A549 (cell line): ENCODE data around the gene IDH3B. TPM values are rescaled to one million over a fixed set of nuclear protein-coding genes. Genes with fewer than 3 reads are reported as not detected.

ENCODE experiments used
- ATAC-seq, 2 experiments: fragments of 200-7000 bp in 1 of 2; fragments of >200 bp in 1 of 2; cut with Nextera tagmentation in 1 of 2; cut with Tn5 transposase in 1 of 2; 3 replicates each; pipeline versions ENCODE4 v1.8.0 to v1.9.1; 2018 to 2020; ENCODE audit warnings: mild to moderate bottlenecking in 1 of 2, moderate library complexity in 1 of 2
- CTCF ChIA-PET: fragments of 300-600 bp; sonication (Branson Sonifier 250); formaldehyde crosslinking; extraction: SDS; loops from one replicate; lab custom pipeline; 2021; ENCODE audit warnings: antibody characterized with exemption, inconsistent platforms; lab: Yijun Ruan, JAX
- POLR2A ChIA-PET: fragments of 350-600 bp; formaldehyde crosslinking; extraction: SDS; loops from one replicate; lab custom pipeline; 2021; ENCODE audit warnings: antibody characterized with exemption, inconsistent platforms; lab: Yijun Ruan, JAX
- DNase-seq, 2 experiments: peaks; one replicate each; pipeline versions ENCODE4 v3.0.0 to v3.0.0-alpha.2; 2011 to 2016; ENCODE audit warnings: low read depth in 1 of 2, low spot score in 1 of 2
- FAIRE-seq: peaks from 2 replicates; lab custom pipeline; 2011; peaks lifted over from hg19 to GRCh38; lab: Jason Lieb, UNC
- H3K27ac ChIP-seq, 2 experiments: fragments of >200 bp; sonication (Bioruptor Twin); formaldehyde crosslinking; 3 replicates each; pipeline ENCODE4 v1.5.1; 2016 to 2017
- H3K4me1 ChIP-seq: fragments of >200 bp; sonication (Bioruptor Twin); formaldehyde crosslinking; 3 replicates; pipeline ENCODE4 v1.6.1; 2016
- H3K4me2 ChIP-seq: fragments of >200 bp; sonication (Bioruptor Twin); formaldehyde crosslinking; 3 replicates; pipeline ENCODE4 v1.6.1; 2016
- H3K4me3 ChIP-seq: fragments of >200 bp; sonication (Bioruptor Twin); formaldehyde crosslinking; 3 replicates; pipeline ENCODE4 v1.5.1; 2016
- H3K9me3 ChIP-seq: fragments of >200 bp; sonication (Bioruptor Twin); formaldehyde crosslinking; 3 replicates; pipeline ENCODE4 v1.6.1; 2016
- BHLHE40 ChIP-seq: IDR thresholded peaks from 2 replicates; pipeline ENCODE4 v1.6.1; 2012; ENCODE audit warnings: low read depth, low read length, inconsistent platforms
- CBX2 ChIP-seq: fragments of 200-600 bp; sonication (generic); IDR thresholded peaks from 2 replicates; pipeline ENCODE4 v1.6.1; 2016; ENCODE audit warnings: low read depth, mild to moderate bottlenecking, borderline replicate concordance
- CBX8 ChIP-seq: fragments of 200-600 bp; sonication (generic); IDR thresholded peaks from 2 replicates; pipeline ENCODE4 v1.6.1; 2016
- CEBPB ChIP-seq, 2 experiments: fragments of >200 bp in 1 of 2; sonication (Bioruptor Twin) in 1 of 2; formaldehyde crosslinking in 1 of 2; IDR thresholded peaks; 2 replicates each; pipeline ENCODE4 v1.6.1; 2012 to 2016
- CHD2 ChIP-seq: fragments of 150-350 bp; IDR thresholded peaks from 2 replicates; pipeline ENCODE4 v1.6.1; 2014; ENCODE audit warnings: low read length; ENCODE audit not compliant: partially characterized antibody
- EHF ChIP-seq: fragments of 250-450 bp; sonication (Bioruptor Pico); IDR thresholded peaks from 2 replicates; pipeline ENCODE4 v1.5.0; 2020; ENCODE audit warnings: mild to moderate bottlenecking
- FOSB ChIP-seq: fragments of 250-450 bp; sonication (Bioruptor Pico); IDR thresholded peaks from 2 replicates; pipeline ENCODE4 v1.5.0; 2020; ENCODE audit warnings: mild to moderate bottlenecking, moderate library complexity
- FOSL2 ChIP-seq, 2 experiments: fragments of 450-650 bp in 1 of 2; fragments of >200 bp in 1 of 2; sonication (Bioruptor Twin) in 1 of 2; formaldehyde crosslinking; IDR thresholded peaks; 2 replicates each; pipeline versions ENCODE4 v1.5.0 to v1.6.1; 2016 to 2020; ENCODE audit warnings: mild to moderate bottlenecking in 1 of 2, moderate library complexity in 1 of 2
- FOXS1 ChIP-seq: fragments of 250-450 bp; sonication (Bioruptor Pico); IDR thresholded peaks from 2 replicates; pipeline ENCODE4 v1.5.0; 2020; ENCODE audit warnings: mild to moderate bottlenecking, moderate library complexity
- HEYL ChIP-seq: fragments of 250-450 bp; sonication (Bioruptor Pico); IDR thresholded peaks from 2 replicates; pipeline ENCODE4 v1.8.0; 2021; ENCODE audit warnings: mild to moderate bottlenecking, moderate library complexity
- JUN ChIP-seq, 2 experiments: fragments of >200 bp; sonication (Bioruptor Twin); formaldehyde crosslinking; IDR thresholded peaks; 2 replicates in 1 of 2; 3 replicates in 1 of 2; pipeline ENCODE4 v1.6.1; 2016 to 2017
- KDM1A ChIP-seq: fragments of 200-600 bp; sonication (generic); IDR thresholded peaks from 2 replicates; pipeline ENCODE4 v1.6.1; 2016; ENCODE audit warnings: low read depth, mild to moderate bottlenecking
- KDM5A ChIP-seq: fragments of 200-600 bp; sonication (generic); IDR thresholded peaks from 2 replicates; pipeline ENCODE4 v1.6.1; 2016; ENCODE audit warnings: antibody characterized with exemption, mild to moderate bottlenecking
- MYC ChIP-seq: IDR thresholded peaks from 2 replicates; pipeline ENCODE4 v1.6.1; 2012; ENCODE audit warnings: mild to moderate bottlenecking, inconsistent platforms, low read length, improper control_type of control experiment, borderline replicate concordance
- NPAS2 ChIP-seq: fragments of 250-450 bp; sonication (Bioruptor Pico); IDR thresholded peaks from 2 replicates; pipeline ENCODE4 v1.8.0; 2022; ENCODE audit warnings: mild to moderate bottlenecking, moderate library complexity, borderline replicate concordance
- POLR2A ChIP-seq: IDR thresholded peaks from 2 replicates; pipeline ENCODE4 v1.6.1; 2012; ENCODE audit warnings: mild to moderate bottlenecking, low read length
- RAD21 ChIP-seq, 2 experiments: fragments of >200 bp in 1 of 2; sonication (Bioruptor Twin) in 1 of 2; formaldehyde crosslinking in 1 of 2; IDR thresholded peaks in 1 of 2; conservative IDR thresholded peaks in 1 of 2; 2 replicates in 1 of 2; 3 replicates in 1 of 2; pipeline ENCODE4 v1.6.1; 2012 to 2018; ENCODE audit warnings: inconsistent platforms in 1 of 2
- RARB ChIP-seq: fragments of 250-450 bp; sonication (Bioruptor Pico); IDR thresholded peaks from 2 replicates; pipeline ENCODE4 v1.8.0; 2021; ENCODE audit warnings: mild to moderate bottlenecking, moderate library complexity
- RFX5 ChIP-seq: fragments of 450-650 bp; IDR thresholded peaks from 2 replicates; pipeline ENCODE4 v1.7.1; 2014; ENCODE audit warnings: antibody characterized with exemption, mild to moderate bottlenecking, moderate library complexity
- RNF2 ChIP-seq: fragments of 200-600 bp; sonication (generic); IDR thresholded peaks from 2 replicates; pipeline ENCODE4 v1.6.1; 2016; ENCODE audit warnings: low read depth, mild to moderate bottlenecking, antibody characterized with exemption, moderate library complexity, borderline replicate concordance
- SREBF2 ChIP-seq: fragments of 450-650 bp; IDR thresholded peaks from 2 replicates; pipeline ENCODE4 v1.6.1; 2014; ENCODE audit warnings: mild to moderate bottlenecking, moderate library complexity
- TFCP2L1 ChIP-seq: fragments of 250-450 bp; sonication (Bioruptor Pico); IDR thresholded peaks from 2 replicates; pipeline ENCODE4 v1.5.0; 2021; ENCODE audit warnings: mild to moderate bottlenecking
- ZC3H11A ChIP-seq: fragments of 450-650 bp; IDR thresholded peaks from 2 replicates; pipeline ENCODE4 v1.6.1; 2014; ENCODE audit warnings: antibody characterized with exemption, mild to moderate bottlenecking
- ZFP36 ChIP-seq: fragments of 450-650 bp; IDR thresholded peaks from 2 replicates; pipeline ENCODE4 v1.6.1; 2014; ENCODE audit warnings: borderline replicate concordance; ENCODE audit not compliant: partially characterized antibody
- WGBS: methylation state at CpG from one replicate; pipeline ENCODE4 v1.1.6; 2017; ENCODE audit errors: missing lambda C conversion rate; 5-methylcytosine and 5-hydroxymethylcytosine counted together
- polyA plus RNA-seq, 4 experiments: library from polyadenylated mRNA; depleted of rRNA in 3 of 4; stranded (reverse); fragments of >200 nt; fragmentation: RNase III in 1 of 4; extraction: RNeasy Plus Mini Kit Qiagen cat#74134 plus additional on column Dnase treatment in 1 of 4; gene quantifications; 2 replicates in 3 of 4; 3 replicates in 1 of 4; pipeline ENCODE4 v1.2.3, GENCODE V29; 2011 to 2017
- TF ChIP-seq, protein P1 (sequence below): IDR thresholded peaks from 2 replicates; pipeline ENCODE4 v1.6.1; 2012
- TF ChIP-seq, protein P2 (sequence below): fragments of 450-650 bp; IDR thresholded peaks from 2 replicates; pipeline ENCODE4 v1.6.1; 2014; ENCODE audit warnings: antibody characterized with exemption
- TF ChIP-seq, protein P3 (sequence below): fragments of 200-600 bp; sonication (generic); IDR thresholded peaks from 2 replicates; pipeline ENCODE4 v1.6.1; 2016; ENCODE audit warnings: antibody characterized with exemption, mild to moderate bottlenecking, moderate library complexity
- TF ChIP-seq, protein P4 (sequence below): fragments of >200 bp; sonication (Bioruptor Twin); formaldehyde crosslinking; IDR thresholded peaks from 3 replicates; pipeline ENCODE4 v1.6.1; 2016
- TF ChIP-seq, protein P5 (sequence below): fragments of >200 bp; sonication (Bioruptor Twin); formaldehyde crosslinking; IDR thresholded peaks from 2 replicates; pipeline ENCODE4 v1.6.1; 2016
- TF ChIP-seq, protein P6 (sequence below): fragments of 250-450 bp; sonication (Bioruptor Pico); IDR thresholded peaks from 2 replicates; pipeline ENCODE4 v1.5.0; 2021; ENCODE audit warnings: mild to moderate bottlenecking, moderate library complexity, borderline replicate concordance

The IDH3B gene
- polyA plus RNA-seq, 2 of the 4 experiments (the other 2 are of a cell fraction), result 154 to 200 TPM

DNA sequence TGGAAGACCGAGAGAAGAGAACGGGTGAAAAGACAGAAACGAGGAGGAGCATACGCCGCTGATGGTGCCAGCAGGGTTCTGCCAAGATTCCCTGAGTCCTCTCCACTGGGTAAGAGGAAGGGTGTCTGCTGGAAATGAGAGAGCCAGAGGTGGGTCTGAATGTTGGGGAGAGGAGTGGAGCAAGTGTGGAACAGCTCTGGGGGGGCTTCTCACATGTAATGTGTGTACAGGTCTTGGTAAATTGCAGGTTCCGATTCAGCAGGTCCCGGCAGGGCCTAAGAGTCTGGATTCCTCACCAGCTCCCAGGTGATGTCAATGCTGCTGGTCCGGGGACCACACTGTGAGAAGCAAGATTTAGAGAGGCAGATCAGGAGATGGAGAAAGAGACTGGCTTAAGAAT is 27.1 kb upstream of the IDH3B start:
- no peak overlapping the region for H3K27ac ChIP-seq
- ChIA-PET CTCF (interaction anchor here (0.8 to 1.1 kb wide), 4 partner anchors 16 to 318 kb away, joined by 3 to 4 read pairs (median 3); no protein-coding TSS in a partner anchor), POLR2A (no interaction called here)
- H3K4me3 ChIP-seq, result no peak overlapping the region
- H3K4me1 ChIP-seq, result peaks cover 8% of the 10 kb centered on the region; the same call in 1 of the 3 replicates
- FAIRE-seq (no peak), DNase-seq (no peak), ATAC-seq (peak in 1 of 2 experiments; percentile 3; a peak in 1 of 6 replicates)
- no peak overlapping the region for H3K4me2 ChIP-seq
- no peaks in the 10 kb centered on the region for H3K9me3 ChIP-seq
- TF ChIP-seq CEBPB (IDR thresholded peaks at IDR 0.05) (no peak), RFX5 (no peak), TFCP2L1 (no peak), CBX8 (no peak), NPAS2 (CRISPR knock-in tag) (no peak), KDM5A (no peak), FOXS1 (CRISPR knock-in tag) (no peak), RAD21 (conservative IDR thresholded peaks at IDR 0.05 in 1 of 2, IDR thresholded peaks at IDR 0.05 in 1 of 2) (no peak), JUN (IDR thresholded peaks at IDR 0.05) (no peak), ZFP36 (no peak), FOSB (CRISPR knock-in tag) (no peak), KDM1A (no peak), BHLHE40 (no peak), POLR2A (no peak), CBX2 (no peak), SREBF2 (no peak), EHF (CRISPR knock-in tag) (no peak)
- TF ChIP-seq, protein P1, sequence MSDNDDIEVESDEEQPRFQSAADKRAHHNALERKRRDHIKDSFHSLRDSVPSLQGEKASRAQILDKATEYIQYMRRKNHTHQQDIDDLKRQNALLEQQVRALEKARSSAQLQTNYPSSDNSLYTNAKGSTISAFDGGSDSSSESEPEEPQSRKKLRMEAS, result no peak
- TF ChIP-seq, protein P2, sequence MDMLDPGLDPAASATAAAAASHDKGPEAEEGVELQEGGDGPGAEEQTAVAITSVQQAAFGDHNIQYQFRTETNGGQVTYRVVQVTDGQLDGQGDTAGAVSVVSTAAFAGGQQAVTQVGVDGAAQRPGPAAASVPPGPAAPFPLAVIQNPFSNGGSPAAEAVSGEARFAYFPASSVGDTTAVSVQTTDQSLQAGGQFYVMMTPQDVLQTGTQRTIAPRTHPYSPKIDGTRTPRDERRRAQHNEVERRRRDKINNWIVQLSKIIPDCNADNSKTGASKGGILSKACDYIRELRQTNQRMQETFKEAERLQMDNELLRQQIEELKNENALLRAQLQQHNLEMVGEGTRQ, result no peak
- TF ChIP-seq, protein P3, sequence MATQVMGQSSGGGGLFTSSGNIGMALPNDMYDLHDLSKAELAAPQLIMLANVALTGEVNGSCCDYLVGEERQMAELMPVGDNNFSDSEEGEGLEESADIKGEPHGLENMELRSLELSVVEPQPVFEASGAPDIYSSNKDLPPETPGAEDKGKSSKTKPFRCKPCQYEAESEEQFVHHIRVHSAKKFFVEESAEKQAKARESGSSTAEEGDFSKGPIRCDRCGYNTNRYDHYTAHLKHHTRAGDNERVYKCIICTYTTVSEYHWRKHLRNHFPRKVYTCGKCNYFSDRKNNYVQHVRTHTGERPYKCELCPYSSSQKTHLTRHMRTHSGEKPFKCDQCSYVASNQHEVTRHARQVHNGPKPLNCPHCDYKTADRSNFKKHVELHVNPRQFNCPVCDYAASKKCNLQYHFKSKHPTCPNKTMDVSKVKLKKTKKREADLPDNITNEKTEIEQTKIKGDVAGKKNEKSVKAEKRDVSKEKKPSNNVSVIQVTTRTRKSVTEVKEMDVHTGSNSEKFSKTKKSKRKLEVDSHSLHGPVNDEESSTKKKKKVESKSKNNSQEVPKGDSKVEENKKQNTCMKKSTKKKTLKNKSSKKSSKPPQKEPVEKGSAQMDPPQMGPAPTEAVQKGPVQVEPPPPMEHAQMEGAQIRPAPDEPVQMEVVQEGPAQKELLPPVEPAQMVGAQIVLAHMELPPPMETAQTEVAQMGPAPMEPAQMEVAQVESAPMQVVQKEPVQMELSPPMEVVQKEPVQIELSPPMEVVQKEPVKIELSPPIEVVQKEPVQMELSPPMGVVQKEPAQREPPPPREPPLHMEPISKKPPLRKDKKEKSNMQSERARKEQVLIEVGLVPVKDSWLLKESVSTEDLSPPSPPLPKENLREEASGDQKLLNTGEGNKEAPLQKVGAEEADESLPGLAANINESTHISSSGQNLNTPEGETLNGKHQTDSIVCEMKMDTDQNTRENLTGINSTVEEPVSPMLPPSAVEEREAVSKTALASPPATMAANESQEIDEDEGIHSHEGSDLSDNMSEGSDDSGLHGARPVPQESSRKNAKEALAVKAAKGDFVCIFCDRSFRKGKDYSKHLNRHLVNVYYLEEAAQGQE, result no peak
- 86% methylated on average over 8 of the region's 8 CpGs for WGBS

DNA sequence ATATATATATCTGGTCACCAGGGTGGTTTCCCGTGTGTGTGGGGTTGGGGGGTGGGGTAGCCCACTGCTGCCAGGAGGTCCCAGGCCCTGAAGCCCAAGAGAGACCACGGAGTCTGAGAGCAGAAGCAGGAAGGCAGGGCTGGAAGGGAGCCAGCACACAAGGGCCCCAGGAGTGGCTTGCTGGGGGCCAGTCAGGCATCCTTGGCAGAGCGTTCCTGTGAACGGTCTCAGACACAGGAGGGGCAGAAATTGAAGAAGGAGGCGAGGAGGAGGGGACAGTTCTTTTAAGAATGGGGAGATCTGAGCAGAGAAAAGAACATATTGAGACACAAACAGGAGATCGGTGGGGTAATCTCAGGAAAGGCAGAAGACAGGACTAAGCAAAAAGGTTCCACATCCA is 26.7 kb upstream of the IDH3B start:
- Histone ChIP-seq H3K27ac (no peak overlapping the region), H3K4me3 (no peak overlapping the region), H3K9me3 (no peaks in the 10 kb centered on the region), H3K4me1 (peaks cover 8% of the 10 kb centered on the region; the same call in 1 of the 3 replicates), H3K4me2 (no peak overlapping the region)
- FAIRE-seq, result no peak
- no peak for ATAC-seq
- POLR2A ChIA-PET, result no interaction called here
- CTCF ChIA-PET, result interaction anchor here (0.8 to 4.4 kb wide), 4 partner anchors 50 to 318 kb away, joined by 3 to 18 read pairs (median 11); no protein-coding TSS in a partner anchor
- WGBS, result 75% methylated on average over 6 of the region's 6 CpGs
- no peak for DNase-seq
- TF ChIP-seq SREBF2 (no peak), CBX2 (no peak), CHD2 (no peak), ZC3H11A (no peak), CBX8 (no peak), RNF2 (no peak), MYC (no peak), TFCP2L1 (no peak), HEYL (no peak), RAD21 (conservative IDR thresholded peaks at IDR 0.05 in 1 of 2, IDR thresholded peaks at IDR 0.05 in 1 of 2) (no peak), FOSL2 (IDR thresholded peaks at IDR 0.05) (no peak), FOSL2 (CRISPR knock-in tag; IDR thresholded peaks at IDR 0.05) (no peak), FOXS1 (CRISPR knock-in tag) (no peak), RARB (CRISPR knock-in tag) (no peak)
- TF ChIP-seq, protein P4, sequence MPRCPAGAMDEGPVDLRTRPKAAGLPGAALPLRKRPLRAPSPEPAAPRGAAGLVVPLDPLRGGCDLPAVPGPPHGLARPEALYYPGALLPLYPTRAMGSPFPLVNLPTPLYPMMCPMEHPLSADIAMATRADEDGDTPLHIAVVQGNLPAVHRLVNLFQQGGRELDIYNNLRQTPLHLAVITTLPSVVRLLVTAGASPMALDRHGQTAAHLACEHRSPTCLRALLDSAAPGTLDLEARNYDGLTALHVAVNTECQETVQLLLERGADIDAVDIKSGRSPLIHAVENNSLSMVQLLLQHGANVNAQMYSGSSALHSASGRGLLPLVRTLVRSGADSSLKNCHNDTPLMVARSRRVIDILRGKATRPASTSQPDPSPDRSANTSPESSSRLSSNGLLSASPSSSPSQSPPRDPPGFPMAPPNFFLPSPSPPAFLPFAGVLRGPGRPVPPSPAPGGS, result no peak
- TF ChIP-seq, protein P5, sequence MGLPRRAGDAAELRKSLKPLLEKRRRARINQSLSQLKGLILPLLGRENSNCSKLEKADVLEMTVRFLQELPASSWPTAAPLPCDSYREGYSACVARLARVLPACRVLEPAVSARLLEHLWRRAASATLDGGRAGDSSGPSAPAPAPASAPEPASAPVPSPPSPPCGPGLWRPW, result no peak
- TF ChIP-seq, protein P6, sequence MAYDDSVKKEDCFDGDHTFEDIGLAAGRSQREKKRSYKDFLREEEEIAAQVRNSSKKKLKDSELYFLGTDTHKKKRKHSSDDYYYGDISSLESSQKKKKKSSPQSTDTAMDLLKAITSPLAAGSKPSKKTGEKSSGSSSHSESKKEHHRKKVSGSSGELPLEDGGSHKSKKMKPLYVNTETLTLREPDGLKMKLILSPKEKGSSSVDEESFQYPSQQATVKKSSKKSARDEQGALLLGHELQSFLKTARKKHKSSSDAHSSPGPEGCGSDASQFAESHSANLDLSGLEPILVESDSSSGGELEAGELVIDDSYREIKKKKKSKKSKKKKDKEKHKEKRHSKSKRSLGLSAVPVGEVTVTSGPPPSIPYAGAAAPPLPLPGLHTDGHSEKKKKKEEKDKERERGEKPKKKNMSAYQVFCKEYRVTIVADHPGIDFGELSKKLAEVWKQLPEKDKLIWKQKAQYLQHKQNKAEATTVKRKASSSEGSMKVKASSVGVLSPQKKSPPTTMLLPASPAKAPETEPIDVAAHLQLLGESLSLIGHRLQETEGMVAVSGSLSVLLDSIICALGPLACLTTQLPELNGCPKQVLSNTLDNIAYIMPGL (CRISPR knock-in tag), result no peak
- TF ChIP-seq, protein P1, result no peak
